PC-9 (cell line): Measurements from ENCODE around the gene MADD. TPM values are rescaled to one million over a fixed set of nuclear protein-coding genes. Genes with fewer than 3 reads are reported as not detected.

Experiments used
- BruUV-seq: library from RNA; stranded (reverse); fragments of 400-500 nt; replicated peaks from 2 replicates; lab custom pipeline; 2021; lab: Mats Ljungman, UMichigan
- CTCF ChIA-PET: fragments of 300-600 bp; sonication (Branson Sonifier 250); formaldehyde crosslinking; loops from one replicate; lab custom pipeline; 2022; ENCODE audit warnings: antibody characterized with exemption; lab: Charles Lee
- POLR2A ChIA-PET: fragments of 300-600 bp; sonication (Branson Sonifier 250); formaldehyde crosslinking; loops from one replicate; lab custom pipeline; 2022; ENCODE audit warnings: antibody characterized with exemption; ENCODE audit not compliant: unreplicated experiment; lab: Charles Lee
- DNase-seq, 2 experiments: peaks; one replicate each; pipeline versions ENCODE4 v3.0.0 to v3.0.0-alpha.2; 2015 to 2022; ENCODE audit warnings: mixed read lengths in 1 of 2
- H2AFZ ChIP-seq: fragments of 200-600 bp; sonication (generic); 2 replicates; pipeline ENCODE4 v1.8.1; 2017; ENCODE audit warnings: antibody characterized with exemption
- H3F3A ChIP-seq: fragments of 200-600 bp; sonication (generic); 2 replicates; pipeline ENCODE4 v1.8.1; 2017; ENCODE audit warnings: antibody characterized with exemption, mild to moderate bottlenecking, low read depth; ENCODE audit not compliant: insufficient read depth
- H3K27ac ChIP-seq: fragments of 200-600 bp; sonication (generic); 2 replicates; pipeline ENCODE4 v1.6.1; 2016; ENCODE audit warnings: mixed run types
- H3K27me3 ChIP-seq: fragments of 200-600 bp; sonication (generic); 2 replicates; pipeline ENCODE4 v1.6.1; 2016; ENCODE audit warnings: low read depth, mixed run types; ENCODE audit not compliant: insufficient read depth
- H3K36me3 ChIP-seq: fragments of 200-600 bp; sonication (generic); 2 replicates; pipeline ENCODE4 v1.6.1; 2016; ENCODE audit warnings: low read depth, mixed run types
- H3K4me1 ChIP-seq: fragments of 200-600 bp; sonication (generic); replicated peaks from 2 replicates; pipeline ENCODE4 v1.6.1; 2016; ENCODE audit warnings: mixed run types; ENCODE audit not compliant: insufficient read depth
- H3K4me2 ChIP-seq: fragments of 200-600 bp; sonication (generic); 2 replicates; pipeline ENCODE4 v1.6.1; 2017; ENCODE audit warnings: mixed run types
- H3K4me3 ChIP-seq: fragments of 200-600 bp; sonication (generic); 2 replicates; pipeline ENCODE4 v1.6.1; 2016; ENCODE audit warnings: mixed run types
- H3K79me2 ChIP-seq: fragments of 200-600 bp; sonication (generic); 2 replicates; pipeline ENCODE4 v1.6.1; 2017; ENCODE audit warnings: low read depth, mixed run types
- H3K9me2 ChIP-seq: fragments of 200-600 bp; sonication (generic); 2 replicates; pipeline ENCODE4 v1.8.1; 2017; ENCODE audit warnings: mild to moderate bottlenecking; ENCODE audit not compliant: insufficient read depth
- H3K9me3 ChIP-seq: fragments of 200-600 bp; sonication (generic); 2 replicates; pipeline ENCODE4 v1.8.1; 2016; ENCODE audit warnings: low read depth; ENCODE audit not compliant: insufficient read depth
- H4K20me1 ChIP-seq: fragments of 200-600 bp; sonication (generic); 2 replicates; pipeline ENCODE4 v1.8.1; 2017; ENCODE audit not compliant: insufficient read depth
- EZH2 ChIP-seq: fragments of 200-600 bp; sonication (generic); IDR thresholded peaks from 2 replicates; pipeline ENCODE4 v1.8.0; 2017; ENCODE audit warnings: antibody characterized with exemption, low read depth
- intact Hi-C: fragments of 100-400 bp; cut with micrococcal nuclease; formaldehyde crosslinking; loops from one replicate; pipeline ENCODE4 v1.10.0; 2022; ENCODE audit not compliant: unreplicated experiment
- total RNA-seq: library from RNA; stranded (reverse); gene quantifications from 2 replicates; pipeline ENCODE4 v1.2.3, GENCODE V29; 2021
- TF ChIP-seq, protein P1 (sequence below): fragments of 200-600 bp; sonication (generic); conservative IDR thresholded peaks from 2 replicates; pipeline ENCODE4 v1.6.1; 2017; ENCODE audit warnings: mixed run types, antibody characterized with exemption, mild to moderate bottlenecking, moderate library complexity

MADD gene
- total RNA-seq, 1 experiment from 2014 or later: 65.9 TPM

DNA sequence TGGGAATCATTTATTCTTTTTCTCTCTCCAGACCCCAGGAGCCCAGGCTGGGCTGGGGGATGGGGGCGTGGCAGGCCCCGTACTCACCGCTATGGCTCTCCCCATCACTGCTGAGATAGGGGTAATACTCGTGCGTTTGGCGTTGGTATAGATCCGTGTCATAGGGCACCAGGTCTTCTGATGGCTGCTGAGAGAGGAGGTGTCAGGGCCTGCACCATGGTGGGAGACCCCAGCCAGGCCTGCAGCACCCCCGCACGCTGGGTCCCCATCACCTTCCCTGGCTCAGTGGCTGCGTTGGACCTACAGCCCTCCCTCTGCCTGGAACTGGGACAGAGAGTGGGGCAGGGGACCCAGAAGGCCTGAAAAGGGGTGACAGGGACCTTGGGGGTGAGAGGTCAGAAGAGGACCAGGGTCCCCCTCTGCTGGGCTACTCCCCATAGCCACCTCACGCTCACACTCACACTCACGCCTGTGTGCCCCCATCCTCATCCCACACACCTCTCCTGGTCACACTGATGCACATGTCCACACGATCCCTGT lies 105.7 kb downstream of the MADD start:
- TF ChIP-seq, protein P1, sequence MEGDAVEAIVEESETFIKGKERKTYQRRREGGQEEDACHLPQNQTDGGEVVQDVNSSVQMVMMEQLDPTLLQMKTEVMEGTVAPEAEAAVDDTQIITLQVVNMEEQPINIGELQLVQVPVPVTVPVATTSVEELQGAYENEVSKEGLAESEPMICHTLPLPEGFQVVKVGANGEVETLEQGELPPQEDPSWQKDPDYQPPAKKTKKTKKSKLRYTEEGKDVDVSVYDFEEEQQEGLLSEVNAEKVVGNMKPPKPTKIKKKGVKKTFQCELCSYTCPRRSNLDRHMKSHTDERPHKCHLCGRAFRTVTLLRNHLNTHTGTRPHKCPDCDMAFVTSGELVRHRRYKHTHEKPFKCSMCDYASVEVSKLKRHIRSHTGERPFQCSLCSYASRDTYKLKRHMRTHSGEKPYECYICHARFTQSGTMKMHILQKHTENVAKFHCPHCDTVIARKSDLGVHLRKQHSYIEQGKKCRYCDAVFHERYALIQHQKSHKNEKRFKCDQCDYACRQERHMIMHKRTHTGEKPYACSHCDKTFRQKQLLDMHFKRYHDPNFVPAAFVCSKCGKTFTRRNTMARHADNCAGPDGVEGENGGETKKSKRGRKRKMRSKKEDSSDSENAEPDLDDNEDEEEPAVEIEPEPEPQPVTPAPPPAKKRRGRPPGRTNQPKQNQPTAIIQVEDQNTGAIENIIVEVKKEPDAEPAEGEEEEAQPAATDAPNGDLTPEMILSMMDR: no peak
- no peak for TF ChIP-seq EZH2
- ChIA-PET CTCF (no interaction called here), POLR2A (no interaction called here)
- Histone ChIP-seq H3K27me3 (no peaks in the 10 kb centered on the region), H3K4me3 (no peak overlapping the region), H3K27ac (no peak overlapping the region), H3K4me1 (no peaks in the 10 kb centered on the region), H3K4me2 (no peak overlapping the region), H3F3A (no peaks in the 10 kb centered on the region), H3K9me2 (no peaks in the 10 kb centered on the region), H3K9me3 (no peaks in the 10 kb centered on the region), H4K20me1 (no peaks in the 10 kb centered on the region), H3K36me3 (no peaks in the 10 kb centered on the region), H3K79me2 (no peaks in the 10 kb centered on the region), H2AFZ (no peak overlapping the region)
- intact Hi-C loops: loop anchor here (2.0 kb wide), 1 partner anchor 241 kb away; no protein-coding TSS in a partner anchor
- BruUV-seq: no TSS peak
- peak in 1 of 2 experiments; percentile 9 for DNase-seq

DNA sequence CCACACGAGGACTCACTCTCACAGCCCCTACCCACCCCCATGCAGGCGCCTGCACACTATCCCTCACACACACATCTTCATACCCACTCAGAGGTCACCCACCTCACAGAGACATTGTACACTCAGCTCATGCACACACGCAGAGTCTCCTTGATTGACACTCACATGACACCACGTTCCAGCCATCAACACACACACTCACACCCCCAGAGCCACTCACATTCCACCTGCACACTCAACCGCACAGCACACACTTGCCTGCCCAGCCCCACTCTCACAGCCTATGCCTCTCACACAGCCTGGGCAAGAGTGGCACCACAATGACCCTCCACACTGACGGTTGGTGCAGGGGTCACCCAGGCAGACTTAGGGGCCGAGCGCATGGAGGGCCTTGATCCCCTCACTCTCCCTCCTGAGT lies 106.2 kb downstream of the MADD start:
- no peaks in the 10 kb centered on the region for H3K4me1 ChIP-seq
- no peaks in the 10 kb centered on the region for H3K27me3 ChIP-seq
- no peak overlapping the region for H3K4me2 ChIP-seq
- CTCF ChIA-PET: no interaction called here
- no peak overlapping the region for H3K27ac ChIP-seq
- H3K36me3 ChIP-seq: no peaks in the 10 kb centered on the region
- no peak for DNase-seq
- no peak overlapping the region for H3K4me3 ChIP-seq
- H3F3A ChIP-seq: no peaks in the 10 kb centered on the region
- no peaks in the 10 kb centered on the region for H3K9me3 ChIP-seq
- no TSS peak for BruUV-seq
- TF ChIP-seq, protein P1: no peak
- no peaks in the 10 kb centered on the region for H4K20me1 ChIP-seq
- H2AFZ ChIP-seq: no peak overlapping the region
- H3K9me2 ChIP-seq: no peaks in the 10 kb centered on the region
- POLR2A ChIA-PET: no interaction called here
- intact Hi-C loops: no loop called here
- H3K79me2 ChIP-seq: no peaks in the 10 kb centered on the region

DNA sequence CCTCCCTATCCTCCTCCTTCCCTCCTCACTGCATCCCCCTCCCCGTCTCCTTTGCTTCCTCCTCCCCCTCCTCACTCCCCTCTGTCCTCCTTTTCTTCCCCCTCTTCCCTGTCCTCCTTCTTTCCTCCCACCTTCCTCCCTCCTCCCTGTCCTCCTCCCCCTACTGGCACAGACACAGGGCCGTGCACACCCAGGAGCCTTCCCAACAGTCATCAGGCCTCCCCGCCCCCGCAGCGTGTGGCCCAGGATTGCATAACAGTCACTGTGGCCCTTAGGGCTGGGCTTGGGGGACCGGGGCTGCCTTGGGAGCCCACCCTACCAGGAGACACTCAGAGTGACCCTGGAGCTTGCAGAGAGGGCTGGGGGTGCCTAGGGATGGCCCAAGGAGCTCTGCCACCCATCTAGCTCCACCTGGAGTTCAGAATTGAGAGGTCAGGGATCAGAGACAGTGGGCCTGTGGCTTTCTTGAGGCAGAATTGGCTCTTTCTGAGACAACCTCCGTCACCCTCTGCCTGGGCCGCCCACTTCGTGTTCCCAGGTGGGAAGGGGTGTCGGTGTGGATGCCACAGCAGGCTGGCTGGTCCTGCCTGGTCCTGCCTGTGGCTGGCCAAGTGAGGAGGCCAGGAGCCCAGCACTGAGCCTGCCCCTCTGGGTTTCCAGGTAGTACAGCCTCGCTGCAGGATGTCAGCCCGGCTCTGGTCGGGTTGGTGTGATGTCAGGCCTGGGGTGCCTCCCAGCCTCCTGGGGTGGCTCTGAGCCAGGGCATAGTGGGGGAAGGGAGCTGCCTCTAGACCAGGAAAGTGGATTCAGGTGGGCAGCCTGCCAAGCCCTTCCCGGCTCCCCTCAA lies 106.8 kb downstream of the MADD start:
- Histone ChIP-seq H3K4me2 (no peak overlapping the region), H2AFZ (no peak overlapping the region), H3K4me3 (no peak overlapping the region), H3K27me3 (no peaks in the 10 kb centered on the region), H3K36me3 (no peaks in the 10 kb centered on the region), H3K9me2 (no peaks in the 10 kb centered on the region), H4K20me1 (no peaks in the 10 kb centered on the region), H3K4me1 (no peaks in the 10 kb centered on the region), H3F3A (no peaks in the 10 kb centered on the region), H3K9me3 (no peaks in the 10 kb centered on the region), H3K27ac (no peak overlapping the region), H3K79me2 (no peaks in the 10 kb centered on the region)
- peak in 1 of 2 experiments; percentile 33 for DNase-seq
- BruUV-seq: no TSS peak
- intact Hi-C loops: no loop called here
- TF ChIP-seq, protein P1: no peak
- TF ChIP-seq EZH2: no peak
- CTCF ChIA-PET: no interaction called here
- POLR2A ChIA-PET: no interaction called here
